ENCODE results near the gene ABL1.

The ABL1 gene

GRCh38 chr9:130873966-130874365, 38.9 kb downstream of the ABL1 start:
- DNase-seq: no peak

GRCh38 chr9:130874783-130875182, 39.7 kb downstream of the ABL1 start:
- no peak for DNase-seq

GRCh38 chr9:130877300-130877699, 42.2 kb downstream of the ABL1 start:
- DNase-seq: no peak

- no peak for DNase-seq
Measured at GRCh38 chr9:130878295-130878694, 43.2 kb downstream of the ABL1 start.

- DNase-seq: no peak
Measured at GRCh38 chr9:130879863-130880411, 44.9 kb downstream of the ABL1 start.

- no peak for DNase-seq
Measured at GRCh38 chr9:130880599-130881220, 45.7 kb downstream of the ABL1 start.

GRCh38 chr9:130881516-130881915, 46.5 kb downstream of the ABL1 start:
- DNase-seq: no peak

- no peak for DNase-seq
Measured at GRCh38 chr9:130882696-130883225, 47.7 kb downstream of the ABL1 start.

GRCh38 chr9:130883479-130883878, 48.4 kb downstream of the ABL1 start:
- no peak for DNase-seq

- DNase-seq: no peak
Measured at GRCh38 chr9:130884111-130884531, 49.1 kb downstream of the ABL1 start.

GRCh38 chr9:130884542-130885483, 49.8 kb downstream of the ABL1 start:
- no peak for DNase-seq

- no peak for DNase-seq
Measured at GRCh38 chr9:130885484-130886375, 50.7 kb downstream of the ABL1 start.

- DNase-seq: no peak
Measured at GRCh38 chr9:130886981-130887380, 51.9 kb downstream of the ABL1 start.

GRCh38 chr9:130887494-130888144, 52.6 kb downstream of the ABL1 start:
- DNase-seq: no peak

GRCh38 chr9:130888146-130888885, 53.3 kb downstream of the ABL1 start:
- DNase-seq: no peak

GRCh38 chr9:130890124-130890523, 55.1 kb downstream of the ABL1 start:
- DNase-seq: no peak

GRCh38 chr9:130890870-130891687, 56.0 kb downstream of the ABL1 start:
- DNase-seq: no peak

GRCh38 chr9:130891688-130892476, 56.8 kb downstream of the ABL1 start:
- no peak for DNase-seq

- DNase-seq: no peak
Measured at GRCh38 chr9:130892477-130893304, 57.6 kb downstream of the ABL1 start.
